PC-3 (cell line): ENCODE results near the gene UBASH3A.

ENCODE experiments used
- CTCF ChIP-seq: fragments of 300-600 bp; sonication (generic); conservative IDR thresholded peaks from 2 replicates; pipeline ENCODE4 v1.5.1; 2017; ENCODE audit warnings: antibody characterized with exemption, low read depth, mild to moderate bottlenecking, low read length
- EZH2 ChIP-seq: fragments of 300-600 bp; sonication (generic); IDR thresholded peaks from one replicate; pipeline ENCODE4 v1.6.1; 2017; ENCODE audit warnings: antibody characterized with exemption, mild to moderate bottlenecking, low read length; ENCODE audit not compliant: unreplicated experiment
- EZH2phosphoT487 ChIP-seq: fragments of 300-600 bp; sonication (generic); IDR thresholded peaks from 2 replicates; pipeline ENCODE4 v1.6.1; 2018; ENCODE audit warnings: mild to moderate bottlenecking, antibody characterized with exemption, low read length, borderline replicate concordance

- TF ChIP-seq EZH2 (no peak), CTCF (no peak), EZH2phosphoT487 (no peak)
Observed at GRCh38 chr21:42406866-42407265, 3.2 kb downstream of the UBASH3A start.
